ENCODE results near the gene TYSND1.

GRCh38 chr10:70096016-70096704 lies 50.3 kb downstream of the TYSND1 start:
- no peak for TF ChIP-seq CTCF (IDR thresholded peaks at IDR 0.05)
- no peak for TF ChIP-seq POLR2A (IDR thresholded peaks at IDR 0.05)

Measured in testis (tissue), 2 donors.